Tibial nerve (tissue), 4 donors: Measurements from ENCODE around the gene STEAP1B. TPM values are rescaled to one million over a fixed set of nuclear protein-coding genes. Genes with fewer than 3 reads are reported as not detected.

Source experiments
- DNase-seq, 2 donors: peaks; one replicate each; pipeline ENCODE4 v3.0.0-alpha.2; 2019; ENCODE audit warnings: low spot score in 2 of 2
- H3K27ac ChIP-seq, 4 donors: fragments of 200-600 bp; sonication (generic) in 3 of 4; one replicate each; pipeline ENCODE4 v1.5.1; 2017 to 2019; ENCODE audit warnings: mild to moderate bottlenecking in 1 of 4
- H3K27me3 ChIP-seq, 2 donors: fragments of 200-600 bp; sonication (generic) in 1 of 2; one replicate each; pipeline versions ENCODE4 v1.5.1 to v1.6.0; 2017 to 2019
- H3K36me3 ChIP-seq, 3 donors: fragments of 200-600 bp; sonication (generic); one replicate each; pipeline ENCODE4 v1.5.1; 2018 to 2019
- H3K4me1 ChIP-seq, 4 donors: fragments of 200-600 bp; sonication (generic) in 3 of 4; one replicate each; pipeline ENCODE4 v1.5.1; 2017 to 2019
- H3K4me3 ChIP-seq, 4 donors: fragments of 200-600 bp; sonication (generic) in 3 of 4; one replicate each; pipeline ENCODE4 v1.5.1; 2017 to 2019; ENCODE audit warnings: mild to moderate bottlenecking in 1 of 4, moderate library complexity in 1 of 4
- H3K9me3 ChIP-seq, 4 donors: fragments of 200-600 bp; sonication (generic) in 3 of 4; one replicate each; pipeline ENCODE4 v1.5.1; 2017 to 2019
- CTCF ChIP-seq, 5 experiments: fragments of 200-600 bp in 3 of 5; fragments of 450-650 bp in 2 of 5; sonication (generic) in 3 of 5; IDR thresholded peaks; one replicate each; pipeline ENCODE4 v1.5.1; 2016 to 2019; ENCODE audit warnings: antibody characterized with exemption in 5 of 5, mild to moderate bottlenecking in 3 of 5, moderate library complexity in 2 of 5
- EP300 ChIP-seq, 2 donors: sonication (generic); formaldehyde crosslinking; IDR thresholded peaks; one replicate each; pipeline ENCODE4 v1.6.1; 2017; ENCODE audit warnings: antibody characterized with exemption in 2 of 2, mild to moderate bottlenecking in 1 of 2
- POLR2A ChIP-seq, 2 donors: fragments of 450-650 bp; IDR thresholded peaks; one replicate each; pipeline ENCODE4 v1.6.1; 2017; ENCODE audit warnings: antibody characterized with exemption in 2 of 2, mild to moderate bottlenecking in 2 of 2, moderate library complexity in 2 of 2
- WGBS, 2 donors: methylation state at CpG; one replicate each; pipeline ENCODE4 v1.1.5; 2018; 5-methylcytosine and 5-hydroxymethylcytosine counted together
- total RNA-seq, 4 donors: library from RNA; depleted of rRNA; stranded (reverse); fragments of >200 nt; gene quantifications; one replicate each; pipeline ENCODE4 v1.1.0, GENCODE V29; 2016

The STEAP1B gene
- total RNA-seq, 4 donors from 2014 or later, result 4.2 to 20.5 (median 14.0) TPM

- Histone ChIP-seq H3K36me3 (peaks cover 0 to 6% (median 0%) of the 10 kb centered on the region in 3 donors), H3K9me3 (no peaks in the 10 kb centered on the region), H3K27ac (no peak overlapping the region), H3K27me3 (no peaks in the 10 kb centered on the region), H3K4me1 (peaks cover 0 to 10% (median 0%) of the 10 kb centered on the region in 4 donors), H3K4me3 (no peak overlapping the region)
- no peak for DNase-seq
- WGBS, 2 donors, result 83 to 88% methylated on average over 5 of the region's 5 CpGs
- TF ChIP-seq EP300 (IDR thresholded peaks at IDR 0.05), result no peak
- no peak for TF ChIP-seq POLR2A (IDR thresholded peaks at IDR 0.05)
Measured at GRCh38 chr7:22487978-22488642, 11.9 kb downstream of the STEAP1B start.

DNA sequence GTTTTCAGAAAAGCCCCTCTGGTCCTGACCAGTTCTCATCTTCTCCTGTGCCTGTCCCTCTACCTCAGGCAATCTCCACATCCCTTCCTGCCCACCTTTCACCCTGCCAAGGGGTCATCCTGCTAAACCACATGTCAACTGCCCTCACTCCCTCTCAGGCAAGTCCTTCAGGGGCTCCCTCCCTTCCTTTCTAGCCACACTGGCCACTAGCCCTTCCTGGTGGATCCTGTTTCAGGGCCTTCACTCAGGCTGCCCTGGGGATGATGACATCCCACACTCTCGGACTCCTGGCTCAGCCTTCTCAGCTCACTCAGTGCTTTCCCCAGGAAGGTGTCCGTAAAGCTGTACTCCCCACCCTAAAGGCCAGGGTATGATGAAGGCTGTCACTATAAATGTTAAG lies 13.4 kb downstream of the STEAP1B start:
- H3K36me3 ChIP-seq, result peaks cover 0 to 6% (median 0%) of the 10 kb centered on the region in 3 donors
- no peak overlapping the region for H3K4me3 ChIP-seq
- H3K9me3 ChIP-seq, result no peaks in the 10 kb centered on the region
- peaks cover 0 to 15% (median 0%) of the 10 kb centered on the region in 4 donors for H3K4me1 ChIP-seq
- H3K27me3 ChIP-seq, result no peaks in the 10 kb centered on the region
- 77 to 81% methylated on average over 2 of the region's 2 CpGs for WGBS, 2 donors
- H3K27ac ChIP-seq, result no peak overlapping the region
- no peak for DNase-seq
- TF ChIP-seq POLR2A (IDR thresholded peaks at IDR 0.05) (no peak), EP300 (IDR thresholded peaks at IDR 0.05) (no peak), CTCF (IDR thresholded peaks at IDR 0.05) (no peak)

DNA sequence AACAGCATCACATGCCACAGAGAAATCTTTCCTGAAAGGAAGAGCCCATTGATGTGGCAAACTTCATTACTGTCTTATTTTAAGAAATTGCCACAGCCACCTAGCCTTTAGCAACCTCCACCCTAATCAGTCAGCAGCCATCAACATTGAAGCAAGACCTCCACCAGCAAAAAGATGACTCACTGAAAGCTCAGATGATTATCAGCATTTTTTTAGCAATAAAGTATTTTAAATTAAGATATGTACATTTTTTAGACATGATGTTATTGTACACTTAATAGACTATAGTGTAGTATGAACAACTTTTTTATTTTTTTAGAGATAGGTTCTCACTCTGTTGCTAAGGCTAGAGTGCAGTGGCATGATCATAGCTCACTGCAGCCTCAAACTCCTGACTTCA lies 14.8 kb downstream of the STEAP1B start:
- Histone ChIP-seq H3K9me3 (no peaks in the 10 kb centered on the region), H3K4me3 (no peak overlapping the region), H3K4me1 (peaks cover 0 to 18% (median 0%) of the 10 kb centered on the region in 4 donors), H3K27ac (no peak overlapping the region), H3K27me3 (no peaks in the 10 kb centered on the region), H3K36me3 (peaks cover 0 to 6% (median 0%) of the 10 kb centered on the region in 3 donors)
- no peak for TF ChIP-seq EP300 (IDR thresholded peaks at IDR 0.05)
- TF ChIP-seq CTCF (IDR thresholded peaks at IDR 0.05), result no peak
- no peak for TF ChIP-seq POLR2A (IDR thresholded peaks at IDR 0.05)
- DNase-seq, result no peak

- H3K27ac ChIP-seq, result no peak overlapping the region
- H3K36me3 ChIP-seq, result peaks cover 0 to 6% (median 0%) of the 10 kb centered on the region in 3 donors
- WGBS, 2 donors, result 50 to 63% methylated on average over 1 of the region's 1 CpG
- H3K9me3 ChIP-seq, result no peaks in the 10 kb centered on the region
- H3K27me3 ChIP-seq, result no peaks in the 10 kb centered on the region
- no peak for TF ChIP-seq EP300 (IDR thresholded peaks at IDR 0.05)
- no peak for TF ChIP-seq POLR2A (IDR thresholded peaks at IDR 0.05)
- no peak for TF ChIP-seq CTCF (IDR thresholded peaks at IDR 0.05)
- H3K4me1 ChIP-seq, result peaks cover 0 to 8% (median 0%) of the 10 kb centered on the region in 4 donors
- DNase-seq, result no peak
- H3K4me3 ChIP-seq, result no peak overlapping the region
Measured at GRCh38 chr7:22482503-22482902, 17.5 kb downstream of the STEAP1B start.

DNA sequence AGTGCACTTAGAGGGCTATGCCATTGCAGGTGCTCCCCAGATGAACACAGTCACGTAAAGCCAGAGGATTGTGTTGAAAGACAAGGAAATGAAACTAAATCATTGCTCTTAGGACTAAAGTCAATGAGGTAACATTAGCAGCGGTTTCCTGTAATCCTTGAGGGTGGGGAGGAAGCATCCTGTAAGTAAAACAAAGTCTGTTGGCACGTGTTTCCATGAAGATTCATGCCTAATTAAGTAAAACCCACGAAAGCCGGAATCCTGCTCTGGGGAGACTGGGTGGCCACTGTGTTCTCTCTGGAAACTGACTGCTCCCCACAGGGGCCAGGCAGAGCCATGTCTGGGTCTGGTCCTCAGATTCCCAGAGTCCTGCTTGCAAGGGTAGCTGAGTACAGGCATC lies 18.3 kb downstream of the STEAP1B start:
- TF ChIP-seq POLR2A (IDR thresholded peaks at IDR 0.05) (no peak), EP300 (IDR thresholded peaks at IDR 0.05) (no peak), CTCF (IDR thresholded peaks at IDR 0.05) (no peak)
- H3K27me3 ChIP-seq, result no peaks in the 10 kb centered on the region
- WGBS, 2 donors, result 48 to 70% methylated on average over 5 of the region's 5 CpGs
- H3K27ac ChIP-seq, result no peak overlapping the region
- H3K36me3 ChIP-seq, result peaks cover 0 to 6% (median 0%) of the 10 kb centered on the region in 3 donors
- H3K4me1 ChIP-seq, result peaks cover 0 to 8% (median 0%) of the 10 kb centered on the region in 4 donors
- H3K9me3 ChIP-seq, result no peaks in the 10 kb centered on the region
- no peak overlapping the region for H3K4me3 ChIP-seq
- DNase-seq, result no peak
